ENCODE measurements around the gene HSD17B1. TPM values are rescaled to one million over a fixed set of nuclear protein-coding genes. Genes with fewer than 3 reads are reported as not detected.
"Not testable (repeated sequence)": the region's sequence is repeated elsewhere in the genome, so short reads cannot be mapped to it uniquely, and the experiment has no call there.

The HSD17B1 gene
- polyA plus RNA-seq, 3 donors: 0.19 to 0.72 (median 0.27) TPM

GRCh38 chr17:42537826-42538451, 14.8 kb upstream of the HSD17B1 start:
- no peak overlapping the region for H2AFZ ChIP-seq (ENCODE audit: insufficient read depth, low read depth, low read length, poor library complexity, severe bottlenecking)
- no peaks in the 10 kb centered on the region for H3K9me3 ChIP-seq (replicated peaks in 1 of 2; ENCODE audit: control insufficient read depth in 1 of 2, insufficient read depth in 1 of 2, low read length in 2 of 2)
- H4K20me1 ChIP-seq (ENCODE audit: insufficient read depth, low read length): peaks cover 16% of the 10 kb centered on the region
- Mint-ChIP-seq H3K9me3 (no peaks in the 10 kb centered on the region), H3K27ac (peak overlapping the region in 1 of 7 donors; percentile 1), H3K27me3 (ENCODE audit: low read depth in 3 of 3) (no peaks in the 10 kb centered on the region), H3K36me3 (peaks cover 30 to 49% of the 10 kb centered on the region in 2 donors), H3K4me3 (no peak overlapping the region), H3K4me1 (peaks cover 24% of the 10 kb centered on the region)
- no peak for TF ChIP-seq CTCF (IDR thresholded peaks at IDR 0.05)
- H3K4me3 ChIP-seq (replicated peaks in 1 of 3; ENCODE audit: low read depth in 2 of 3, low read length in 3 of 3): no peak overlapping the region
- intact Hi-C loops (cut with micrococcal nuclease): no loop called here
- H3K4me2 ChIP-seq (replicated peaks; ENCODE audit: extremely low read depth, low read length, poor library complexity, severe bottlenecking): no peak overlapping the region
- peaks cover 18 to 22% of the 10 kb centered on the region in 2 donors for H3K4me1 ChIP-seq (ENCODE audit: control insufficient read depth in 1 of 2, insufficient read depth in 2 of 2, low read length in 2 of 2)
- no peak for DNase-seq
- no peaks in the 10 kb centered on the region for H3K27me3 ChIP-seq (ENCODE audit: control insufficient read depth in 2 of 2, insufficient read depth in 2 of 2, low read length in 2 of 2)
- H3K79me2 ChIP-seq (ENCODE audit: insufficient read depth, low read length): peaks cover 13% of the 10 kb centered on the region
- peaks cover 33 to 43% of the 10 kb centered on the region in 2 donors for H3K36me3 ChIP-seq (replicated peaks in 1 of 2; ENCODE audit: control insufficient read depth in 1 of 2, insufficient read depth in 2 of 2, low read length in 2 of 2)
- H3K9ac ChIP-seq (ENCODE audit: insufficient read depth, low read length, poor library complexity, severe bottlenecking): no peak overlapping the region
- WGBS (ENCODE audit: insufficient coverage): 100% methylated on average over 2 of the region's 5 CpGs
- no peak overlapping the region for H3K27ac ChIP-seq (ENCODE audit: low read depth in 1 of 2, low read length in 2 of 2)

DNA sequence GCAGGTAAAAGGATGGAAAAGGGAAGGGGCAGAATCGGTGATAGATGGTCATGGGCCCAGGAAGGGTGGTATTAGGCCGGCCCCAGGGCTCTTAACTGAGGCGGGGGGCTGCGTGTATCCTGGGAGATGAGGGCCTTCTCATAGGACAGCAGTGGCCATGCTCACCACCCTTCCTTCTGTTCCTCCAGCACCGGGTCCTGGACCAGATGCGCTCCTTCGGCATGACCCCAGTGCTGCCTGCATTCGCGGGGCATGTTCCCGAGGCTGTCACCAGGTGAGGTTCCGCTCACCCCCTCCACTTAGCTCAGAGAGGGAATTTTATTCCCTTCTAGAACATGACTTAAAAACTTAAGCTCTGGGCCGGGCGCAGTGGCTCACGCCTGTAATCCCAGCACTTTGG, 14.2 kb upstream of the HSD17B1 start:
- no peak overlapping the region for H2AFZ ChIP-seq (ENCODE audit: insufficient read depth, low read depth, low read length, poor library complexity, severe bottlenecking)
- no peaks in the 10 kb centered on the region for H3K9me3 ChIP-seq (replicated peaks in 1 of 2; ENCODE audit: control insufficient read depth in 1 of 2, insufficient read depth in 1 of 2, low read length in 2 of 2)
- peaks cover 23% of the 10 kb centered on the region for H3K4me1 Mint-ChIP-seq
- H3K9me3 Mint-ChIP-seq: no peaks in the 10 kb centered on the region
- no peak for DNase-seq
- intact Hi-C loops (cut with micrococcal nuclease): no loop called here
- H4K20me1 ChIP-seq (ENCODE audit: insufficient read depth, low read length): peaks cover 16% of the 10 kb centered on the region
- H3K36me3 ChIP-seq (replicated peaks in 1 of 2; ENCODE audit: control insufficient read depth in 1 of 2, insufficient read depth in 2 of 2, low read length in 2 of 2): peaks cover 39 to 48% of the 10 kb centered on the region in 2 donors
- TF ChIP-seq CTCF (IDR thresholded peaks at IDR 0.05): no peak
- no peak overlapping the region for H3K27ac ChIP-seq (ENCODE audit: low read depth in 1 of 2, low read length in 2 of 2)
- H3K9ac ChIP-seq (ENCODE audit: insufficient read depth, low read length, poor library complexity, severe bottlenecking): no peak overlapping the region
- WGBS (ENCODE audit: insufficient coverage): 92% methylated on average over 10 of the region's 14 CpGs
- no peak overlapping the region for H3K4me2 ChIP-seq (replicated peaks; ENCODE audit: extremely low read depth, low read length, poor library complexity, severe bottlenecking)
- peaks cover 18 to 20% of the 10 kb centered on the region in 2 donors for H3K4me1 ChIP-seq (ENCODE audit: control insufficient read depth in 1 of 2, insufficient read depth in 2 of 2, low read length in 2 of 2)
- no peak overlapping the region for H3K4me3 ChIP-seq (replicated peaks in 1 of 3; ENCODE audit: low read depth in 2 of 3, low read length in 3 of 3)
- peaks cover 36 to 55% of the 10 kb centered on the region in 2 donors for H3K36me3 Mint-ChIP-seq
- H3K4me3 Mint-ChIP-seq: no peak overlapping the region
- no peak overlapping the region for H3K27ac Mint-ChIP-seq
- H3K79me2 ChIP-seq (ENCODE audit: insufficient read depth, low read length): peaks cover 13% of the 10 kb centered on the region
- no peaks in the 10 kb centered on the region for H3K27me3 ChIP-seq (ENCODE audit: control insufficient read depth in 2 of 2, insufficient read depth in 2 of 2, low read length in 2 of 2)
- no peaks in the 10 kb centered on the region for H3K27me3 Mint-ChIP-seq (ENCODE audit: low read depth in 3 of 3)

- H3K9ac ChIP-seq (ENCODE audit: insufficient read depth, low read length, poor library complexity, severe bottlenecking); H3K4me3 Mint-ChIP-seq; H3K9me3 ChIP-seq (replicated peaks in 1 of 2; ENCODE audit: control insufficient read depth in 1 of 2, insufficient read depth in 1 of 2, low read length in 2 of 2); H3K4me2 ChIP-seq (replicated peaks; ENCODE audit: extremely low read depth, low read length, poor library complexity, severe bottlenecking); intact Hi-C loops (cut with micrococcal nuclease); H3K4me3 ChIP-seq (replicated peaks in 1 of 3; ENCODE audit: low read depth in 2 of 3, low read length in 3 of 3); H3K27me3 ChIP-seq (ENCODE audit: control insufficient read depth in 2 of 2, insufficient read depth in 2 of 2, low read length in 2 of 2); DNase-seq; H2AFZ ChIP-seq (ENCODE audit: insufficient read depth, low read depth, low read length, poor library complexity, severe bottlenecking); H3K9me3 Mint-ChIP-seq; H3K27me3 Mint-ChIP-seq (ENCODE audit: low read depth in 3 of 3); H3K27ac ChIP-seq (ENCODE audit: low read depth in 1 of 2, low read length in 2 of 2): not testable (repeated sequence)
- peaks cover 18% of the 10 kb centered on the region for H3K4me1 Mint-ChIP-seq
- H3K27ac Mint-ChIP-seq: peak overlapping the region in 3 of 7 donors; percentile 35 to 70 (median 50)
- peaks cover 53 to 75% of the 10 kb centered on the region in 2 donors for H3K36me3 Mint-ChIP-seq
- peaks cover 13% of the 10 kb centered on the region for H3K79me2 ChIP-seq (ENCODE audit: insufficient read depth, low read length)
- 89% methylated on average over 3 of the region's 4 CpGs for WGBS (ENCODE audit: insufficient coverage)
- H3K4me1 ChIP-seq (ENCODE audit: control insufficient read depth in 1 of 2, insufficient read depth in 2 of 2, low read length in 2 of 2): peaks cover 13 to 15% of the 10 kb centered on the region in 2 donors
- peaks cover 21% of the 10 kb centered on the region for H4K20me1 ChIP-seq (ENCODE audit: insufficient read depth, low read length)
- H3K36me3 ChIP-seq (replicated peaks in 1 of 2; ENCODE audit: control insufficient read depth in 1 of 2, insufficient read depth in 2 of 2, low read length in 2 of 2): peaks cover 48 to 60% of the 10 kb centered on the region in 2 donors
Observed at GRCh38 chr17:42540558-42540957, 12.2 kb upstream of the HSD17B1 start.

Data from CD14-positive monocyte (primary cell).